Naive thymus-derived CD8-positive, alpha-beta T cell (primary cell): ENCODE measurements around the gene KLHL15. TPM values are rescaled to one million over a fixed set of nuclear protein-coding genes. Genes with fewer than 3 reads are reported as not detected.

ENCODE experiments used
- ATAC-seq, 2 donors: fragments of 150-1000 bp; cut with Tn5 transposase in 1 of 2; sonication (Bioruptor Pico), chemical (Tn5 transposase) in 1 of 2; 1 replicate in 1 of 2; 2 replicates in 1 of 2; pipeline ENCODE4 v1.10.0; 2021; ENCODE audit warnings: mild to moderate bottlenecking in 2 of 2, moderate library complexity in 2 of 2
- POLR2A ChIA-PET: fragments of 350-600 bp; sonication (Branson Sonifier 250); formaldehyde crosslinking; loops from one replicate; lab custom pipeline; 2021; ENCODE audit warnings: antibody characterized with exemption; lab: Charles Lee
- DNase-seq, 10 donors: peaks; one replicate each; pipeline versions ENCODE4 v3.0.0 to v3.0.0-alpha.2; 2020 to 2022
- H3K27ac Mint-ChIP-seq, 10 donors: one replicate each; pipeline ENCODE4 v1.8.0; 2020 to 2022; ENCODE audit warnings: mild to moderate bottlenecking in 10 of 10, mixed read lengths in 10 of 10, moderate library complexity in 4 of 10, inconsistent platforms in 1 of 10
- H3K27me3 Mint-ChIP-seq, 5 donors: one replicate each; pipeline ENCODE4 v1.8.0; 2021 to 2022; ENCODE audit warnings: mixed read lengths in 5 of 5
- H3K36me3 Mint-ChIP-seq, 3 donors: one replicate each; pipeline ENCODE4 v1.8.0; 2020 to 2022; ENCODE audit warnings: mixed read lengths in 3 of 3, mild to moderate bottlenecking in 2 of 3, inconsistent platforms in 1 of 3
- H3K4me1 Mint-ChIP-seq, 4 donors: one replicate each; pipeline ENCODE4 v1.8.0; 2021 to 2022; ENCODE audit warnings: mixed read lengths in 4 of 4
- H3K4me3 Mint-ChIP-seq, 10 donors: one replicate each; pipeline ENCODE4 v1.8.0; 2020 to 2022; ENCODE audit warnings: mild to moderate bottlenecking in 10 of 10, mixed read lengths in 10 of 10, moderate library complexity in 6 of 10, inconsistent platforms in 1 of 10
- H3K9me3 Mint-ChIP-seq, 9 donors: one replicate each; pipeline ENCODE4 v1.8.0; 2020 to 2022; ENCODE audit warnings: mixed read lengths in 9 of 9, mild to moderate bottlenecking in 3 of 9, inconsistent platforms in 1 of 9, moderate library complexity in 1 of 9
- polyA plus RNA-seq, 3 donors: library from polyadenylated mRNA; unstranded; fragments of 300-500 nt; fragmentation: Illumina TruSeq; gene quantifications; one replicate each; pipeline ENCODE4 v1.2.3, GENCODE V29; 2021
- total RNA-seq, 8 experiments: library from RNA in 2 of 8; stranded (reverse) in 2 of 8; gene quantifications; one replicate each; pipeline ENCODE4 v1.2.3 and lab custom pipeline; 2021 to 2026

KLHL15 gene
- total and polyA plus RNA-seq, 5 experiments from 2014 or later: 1.8 to 8.9 (median 2.7) TPM

DNA sequence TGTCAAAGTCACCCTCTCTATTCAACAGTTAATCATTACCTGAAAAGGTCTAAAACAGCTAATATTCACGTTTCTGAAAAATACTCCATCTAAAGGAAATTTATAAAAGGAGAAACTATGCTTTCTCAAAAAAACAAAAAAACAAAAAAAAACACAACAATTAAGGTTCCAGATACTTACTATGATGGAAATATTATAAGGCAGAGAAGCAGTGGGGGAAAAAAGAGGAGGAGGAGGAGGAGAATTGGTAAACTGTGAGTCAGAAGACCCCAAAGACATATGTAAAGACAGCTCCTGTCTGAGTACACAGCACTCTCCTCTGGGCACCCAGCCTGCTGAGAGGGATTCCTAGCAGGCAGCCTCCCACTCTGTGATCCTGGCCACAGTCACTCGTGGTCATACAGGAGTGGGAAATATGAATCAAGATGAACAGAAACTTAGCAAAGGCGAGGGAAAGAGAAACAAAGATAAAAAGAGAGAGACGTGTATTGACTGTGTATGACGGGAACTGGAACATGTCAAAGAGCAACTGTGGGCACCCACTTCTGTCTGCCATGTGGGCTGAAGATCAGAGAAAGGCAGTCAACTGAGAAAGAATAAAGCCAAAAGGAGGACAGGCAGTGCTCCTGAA lies 12.5 kb downstream of the KLHL15 start:
- ATAC-seq: peak; percentile 81 to 82
- Mint-ChIP-seq H3K9me3 (no peaks in the 10 kb centered on the region), H3K36me3 (peaks cover 4 to 15% (median 10%) of the 10 kb centered on the region in 3 donors), H3K27ac (peak overlapping the region; percentile 73 to 98 (median 91)), H3K4me1 (peaks cover 18 to 38% (median 31%) of the 10 kb centered on the region in 4 donors), H3K27me3 (no peaks in the 10 kb centered on the region), H3K4me3 (peak overlapping the region; percentile 62 to 85 (median 78))
- DNase-seq: peak in 4 of 10 donors; percentile 15 to 44 (median 36)
- POLR2A ChIA-PET: interaction anchor here (0.8 kb wide), 1 partner anchor 40 kb away, joined by 3 read pairs; the partner anchor contains the start of gene EIF2S3

DNA sequence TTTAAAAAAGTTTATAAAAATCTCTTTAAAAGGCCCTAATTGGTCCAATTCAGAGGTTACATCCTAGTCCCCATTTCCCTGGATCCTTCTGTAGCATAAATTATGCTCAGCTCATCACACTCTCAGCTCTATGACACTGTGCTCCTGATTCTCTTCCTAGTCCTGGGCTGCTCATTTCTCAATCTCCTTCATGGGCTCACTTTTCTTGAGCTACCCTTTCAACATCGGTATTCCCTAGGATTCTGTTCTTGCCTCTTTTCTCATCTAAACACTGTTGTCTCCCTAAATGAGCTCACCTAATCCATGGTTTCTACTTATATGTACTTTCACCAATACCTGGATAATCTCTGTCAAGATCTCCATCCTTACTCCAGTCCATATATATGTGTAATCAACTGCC lies 14.7 kb downstream of the KLHL15 start:
- Mint-ChIP-seq H3K27ac (peak overlapping the region in 2 of 10 donors; percentile 7 to 22), H3K27me3 (no peaks in the 10 kb centered on the region), H3K4me1 (peaks cover 20 to 42% (median 38%) of the 10 kb centered on the region in 4 donors), H3K9me3 (no peaks in the 10 kb centered on the region), H3K36me3 (peaks cover 3 to 15% (median 10%) of the 10 kb centered on the region in 3 donors), H3K4me3 (peak overlapping the region in 1 of 10 donors; percentile 23)
- POLR2A ChIA-PET: interaction anchor here (1.5 kb wide), 1 partner anchor 13 kb away, joined by 4 read pairs; no protein-coding TSS in a partner anchor
- DNase-seq: no peak
- ATAC-seq: no peak

DNA sequence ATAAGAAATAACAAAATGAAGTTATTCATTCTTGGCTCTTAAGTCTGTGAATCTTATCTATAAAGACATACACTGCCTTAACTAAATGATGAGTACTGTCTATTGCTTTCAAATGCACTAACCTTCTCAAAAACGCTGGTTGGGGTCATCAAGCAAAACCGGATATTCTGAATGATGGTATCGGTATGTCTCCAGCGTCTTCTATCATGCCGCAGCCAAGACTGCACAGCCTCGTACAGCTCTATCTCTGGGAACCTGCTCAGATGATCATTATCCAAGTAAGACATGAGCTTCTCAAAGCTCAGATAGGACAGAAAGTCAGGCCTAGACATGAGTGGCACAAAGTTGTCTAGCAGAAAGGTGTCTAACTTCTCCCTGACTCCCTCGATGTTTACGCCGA lies 21.1 kb downstream of the KLHL15 start:
- no peak overlapping the region for H3K27ac Mint-ChIP-seq

DNA sequence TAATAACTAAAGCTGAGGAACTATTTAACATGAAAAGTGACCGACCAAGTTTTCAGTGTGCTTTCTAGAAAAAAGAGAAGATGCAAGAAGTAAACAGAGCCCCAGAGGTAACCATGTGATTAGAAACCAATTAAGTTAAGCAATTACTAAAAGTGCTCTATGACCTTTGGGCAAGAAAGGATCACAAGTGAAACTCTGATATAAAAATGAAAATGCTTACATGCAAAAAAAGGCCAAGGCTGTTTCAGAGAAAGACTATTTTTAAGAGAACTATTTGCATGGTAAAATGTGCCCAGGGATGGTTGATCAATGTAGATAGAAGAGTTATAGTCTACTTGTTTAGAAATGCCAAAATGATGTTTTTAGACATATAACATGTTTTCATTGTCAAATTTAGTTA lies 22.0 kb downstream of the KLHL15 start:
- POLR2A ChIA-PET: no interaction called here
- Mint-ChIP-seq H3K27ac (peak overlapping the region in 1 of 10 donors; percentile 6), H3K36me3 (peaks cover 0 to 37% (median 2%) of the 10 kb centered on the region in 3 donors), H3K4me3 (no peak overlapping the region), H3K9me3 (no peaks in the 10 kb centered on the region), H3K4me1 (peaks cover 6 to 22% (median 19%) of the 10 kb centered on the region in 4 donors), H3K27me3 (no peaks in the 10 kb centered on the region)
- no peak for ATAC-seq
- no peak for DNase-seq

More for the DNA sequence above, 21.1 kb downstream of the KLHL15 start:
- H3K36me3 Mint-ChIP-seq: peaks cover 2 to 37% (median 5%) of the 10 kb centered on the region in 3 donors
- no peaks in the 10 kb centered on the region for H3K27me3 Mint-ChIP-seq
- H3K4me1 Mint-ChIP-seq: peaks cover 10 to 30% (median 26%) of the 10 kb centered on the region in 4 donors
- DNase-seq: no peak
- no peaks in the 10 kb centered on the region for H3K9me3 Mint-ChIP-seq
- H3K4me3 Mint-ChIP-seq: no peak overlapping the region
- POLR2A ChIA-PET: no interaction called here
- no peak for ATAC-seq

DNA sequence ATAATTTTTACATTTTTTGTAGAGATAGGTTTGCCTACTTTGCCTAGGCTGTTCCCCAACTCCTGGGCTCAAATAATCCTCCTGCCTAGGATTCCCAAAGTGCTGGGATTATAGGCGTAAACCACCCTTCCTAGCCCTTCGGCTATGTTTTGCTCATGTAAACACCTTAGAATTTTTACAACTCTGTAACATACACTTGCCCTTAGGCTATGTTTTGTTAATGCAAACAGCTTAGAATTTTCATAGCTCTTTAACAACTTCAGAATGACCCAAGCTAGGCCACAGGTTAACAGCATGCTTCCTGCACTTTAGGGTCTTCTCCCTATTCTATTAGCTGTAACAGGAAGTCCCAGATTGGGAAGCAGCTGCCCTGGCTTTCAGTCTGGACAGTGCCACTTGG lies 24.2 kb downstream of the KLHL15 start:
- ATAC-seq (no peak), DNase-seq (no peak)
- no peak overlapping the region for H3K27ac Mint-ChIP-seq
- no peak overlapping the region for H3K4me3 Mint-ChIP-seq
- peaks cover 0 to 43% (median 0%) of the 10 kb centered on the region in 3 donors for H3K36me3 Mint-ChIP-seq
- H3K4me1 Mint-ChIP-seq: peaks cover 1 to 14% (median 9%) of the 10 kb centered on the region in 4 donors
- no peaks in the 10 kb centered on the region for H3K9me3 Mint-ChIP-seq
- no peaks in the 10 kb centered on the region for H3K27me3 Mint-ChIP-seq
- POLR2A ChIA-PET: no interaction called here

DNA sequence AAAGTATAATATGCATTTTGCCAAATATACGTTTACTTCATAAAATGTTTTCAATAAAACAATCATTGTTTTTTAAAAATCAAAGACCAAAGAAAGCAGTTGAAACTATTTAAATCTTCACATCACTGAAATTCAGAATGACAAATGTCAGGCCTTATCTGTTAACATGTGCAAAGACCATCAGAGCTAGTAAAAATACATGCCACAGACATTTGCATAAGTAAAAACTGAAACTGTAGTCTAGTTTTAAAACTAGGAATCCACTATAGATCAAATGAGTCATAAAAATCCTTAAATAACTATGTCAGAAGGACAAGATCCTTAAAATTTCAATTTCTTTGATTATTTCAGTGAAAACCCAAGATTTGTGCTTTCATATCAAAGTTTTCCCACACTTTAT lies 24.8 kb downstream of the KLHL15 start:
- ATAC-seq: no peak
- POLR2A ChIA-PET: no interaction called here
- H3K4me3 Mint-ChIP-seq: no peak overlapping the region
- no peaks in the 10 kb centered on the region for H3K27me3 Mint-ChIP-seq
- peaks cover 0 to 43% (median 0%) of the 10 kb centered on the region in 3 donors for H3K36me3 Mint-ChIP-seq
- H3K4me1 Mint-ChIP-seq: peaks cover 1 to 13% (median 9%) of the 10 kb centered on the region in 4 donors
- H3K27ac Mint-ChIP-seq: no peak overlapping the region
- no peaks in the 10 kb centered on the region for H3K9me3 Mint-ChIP-seq
- DNase-seq: no peak

DNA sequence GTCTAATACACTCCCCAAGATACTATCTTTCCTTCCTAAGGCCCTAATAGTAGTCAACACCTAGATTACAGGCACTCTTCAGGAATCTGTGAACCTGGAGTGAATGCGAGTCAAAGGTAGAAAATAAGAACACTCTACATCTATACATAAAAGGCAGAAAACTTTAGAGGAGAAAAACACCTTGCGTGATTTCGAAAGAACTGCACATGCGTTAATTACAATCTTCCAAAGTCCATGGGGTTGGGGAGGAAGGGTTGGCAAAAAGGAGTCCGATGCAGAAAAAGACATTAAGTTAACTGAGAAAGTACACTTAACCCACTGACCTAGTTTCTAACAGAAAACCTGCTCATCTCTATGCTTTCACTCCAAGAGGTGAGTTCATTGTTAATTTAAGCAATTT lies 27.3 kb downstream of the KLHL15 start:
- no peak for ATAC-seq
- H3K27ac Mint-ChIP-seq: no peak overlapping the region
- no peaks in the 10 kb centered on the region for H3K27me3 Mint-ChIP-seq
- H3K9me3 Mint-ChIP-seq: no peaks in the 10 kb centered on the region
- DNase-seq: no peak
- H3K36me3 Mint-ChIP-seq: peaks cover 0 to 35% (median 4%) of the 10 kb centered on the region in 3 donors
- POLR2A ChIA-PET: no interaction called here
- H3K4me1 Mint-ChIP-seq: peaks cover 1 to 10% (median 7%) of the 10 kb centered on the region in 4 donors
- H3K4me3 Mint-ChIP-seq: no peak overlapping the region

DNA sequence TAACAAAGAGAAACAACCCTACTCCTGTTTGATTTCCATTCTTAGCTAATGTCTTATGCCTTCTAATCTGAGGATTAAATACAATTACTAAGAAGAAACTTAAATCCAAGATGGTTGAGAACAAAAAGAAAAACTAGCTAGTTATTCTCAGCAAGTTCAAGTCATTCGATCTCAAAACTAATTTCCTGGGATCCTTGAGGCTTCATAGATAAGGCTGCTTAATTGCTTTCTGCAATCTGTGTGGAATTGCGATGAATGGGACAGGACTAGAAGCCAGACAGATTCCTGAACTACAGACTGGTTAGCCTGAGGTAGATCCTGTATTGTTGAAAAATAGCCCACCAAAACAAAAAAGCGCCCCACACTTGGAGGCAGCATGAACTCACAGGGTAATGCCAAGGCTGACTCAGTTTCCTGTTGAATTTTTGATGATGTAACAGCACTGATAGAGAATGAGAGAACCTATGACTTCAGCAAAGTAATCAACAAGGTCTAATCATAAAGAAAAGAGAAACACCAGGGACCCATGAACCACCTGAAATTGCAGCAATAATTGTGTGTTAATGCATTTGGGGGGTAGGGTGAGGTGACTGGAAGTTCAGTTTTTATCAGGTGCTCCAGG lies 33.9 kb downstream of the KLHL15 start:
- POLR2A ChIA-PET: interaction anchor here (0.6 kb wide), 1 partner anchor 76 kb away, joined by 5 read pairs; no protein-coding TSS in a partner anchor
- H3K27me3 Mint-ChIP-seq: no peaks in the 10 kb centered on the region
- peaks cover 7 to 17% (median 12%) of the 10 kb centered on the region in 4 donors for H3K4me1 Mint-ChIP-seq
- DNase-seq (no peak), ATAC-seq (no peak)
- H3K9me3 Mint-ChIP-seq: no peaks in the 10 kb centered on the region
- no peak overlapping the region for H3K4me3 Mint-ChIP-seq
- H3K36me3 Mint-ChIP-seq: peaks cover 0 to 43% (median 10%) of the 10 kb centered on the region in 3 donors
- H3K27ac Mint-ChIP-seq: no peak overlapping the region

DNA sequence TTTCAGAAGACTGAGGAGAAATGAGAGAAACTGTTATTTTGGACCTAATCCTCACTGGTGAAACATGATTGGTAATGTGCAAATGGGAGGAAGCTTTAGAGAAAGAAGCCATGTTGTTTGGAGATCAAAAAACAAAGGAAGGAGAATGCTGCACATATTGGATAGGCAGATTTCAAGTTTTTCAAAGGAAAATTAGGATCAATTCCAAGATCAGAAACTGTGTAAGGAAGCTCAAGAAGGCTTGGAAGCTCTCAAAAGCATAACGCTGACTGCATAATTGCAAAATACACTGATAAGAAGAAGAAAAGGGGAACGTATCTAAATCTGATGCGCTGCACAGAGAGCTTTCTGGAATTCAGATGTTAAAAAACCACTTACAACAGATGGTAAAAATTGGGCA lies 34.6 kb downstream of the KLHL15 start:
- Mint-ChIP-seq H3K27me3 (no peaks in the 10 kb centered on the region), H3K36me3 (peaks cover 0 to 50% (median 13%) of the 10 kb centered on the region in 3 donors), H3K27ac (peak overlapping the region in 1 of 10 donors; percentile 74), H3K9me3 (no peaks in the 10 kb centered on the region), H3K4me3 (no peak overlapping the region), H3K4me1 (peaks cover 7 to 17% (median 12%) of the 10 kb centered on the region in 4 donors)
- ATAC-seq (no peak), DNase-seq (no peak)
- POLR2A ChIA-PET: no interaction called here

DNA sequence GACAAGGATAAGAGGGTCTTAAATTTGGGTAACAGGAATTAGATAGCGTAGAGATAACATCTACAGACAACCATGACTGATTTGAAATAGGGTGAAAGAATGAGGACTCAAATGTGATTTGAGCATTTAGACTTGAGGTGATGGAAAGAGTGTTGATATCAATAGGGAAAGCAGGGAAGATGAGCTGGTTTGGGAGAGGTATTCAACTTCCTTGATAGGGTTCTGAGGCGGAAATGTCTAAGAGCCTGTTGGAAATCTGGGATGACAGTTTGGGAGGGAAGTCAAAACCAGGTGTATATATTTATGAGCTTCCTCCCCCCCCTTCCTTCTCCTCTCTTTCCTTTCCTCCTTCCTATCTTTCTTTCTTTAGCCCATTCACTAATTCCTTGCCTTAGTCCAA lies 36.5 kb downstream of the KLHL15 start:
- POLR2A ChIA-PET: no interaction called here
- Mint-ChIP-seq H3K36me3 (peaks cover 0 to 55% (median 9%) of the 10 kb centered on the region in 3 donors), H3K27me3 (no peaks in the 10 kb centered on the region), H3K4me3 (no peak overlapping the region), H3K27ac (peak overlapping the region in 1 of 10 donors; percentile 15), H3K4me1 (peaks cover 7 to 17% (median 11%) of the 10 kb centered on the region in 4 donors), H3K9me3 (no peaks in the 10 kb centered on the region)
- no peak for DNase-seq
- no peak for ATAC-seq

DNA sequence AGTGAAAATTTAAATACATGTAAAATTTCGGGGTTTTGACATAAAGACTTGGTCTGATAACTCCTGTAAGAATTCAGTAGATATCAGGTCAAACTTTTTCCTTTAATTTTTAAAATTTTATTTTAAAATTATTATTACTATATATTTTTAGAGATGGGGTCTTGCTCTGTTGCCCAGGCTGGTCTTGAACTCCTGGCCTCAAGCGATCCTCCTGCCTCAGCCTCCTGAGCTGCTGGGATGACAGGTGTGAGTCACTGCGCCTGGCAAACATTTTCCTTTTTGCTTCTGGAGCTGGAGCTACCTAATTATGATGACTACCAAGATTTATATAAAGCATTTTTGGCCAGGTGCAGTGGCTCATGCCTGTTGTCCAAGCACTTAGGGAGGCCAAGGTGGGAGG lies 37.3 kb downstream of the KLHL15 start:
- Mint-ChIP-seq H3K4me3 (no peak overlapping the region), H3K9me3 (no peaks in the 10 kb centered on the region), H3K36me3 (peaks cover 0 to 57% (median 9%) of the 10 kb centered on the region in 3 donors), H3K4me1 (peaks cover 7 to 15% (median 9%) of the 10 kb centered on the region in 4 donors), H3K27ac (peak overlapping the region in 1 of 10 donors; percentile 56), H3K27me3 (no peaks in the 10 kb centered on the region)
- POLR2A ChIA-PET: no interaction called here
- DNase-seq: no peak
- no peak for ATAC-seq

DNA sequence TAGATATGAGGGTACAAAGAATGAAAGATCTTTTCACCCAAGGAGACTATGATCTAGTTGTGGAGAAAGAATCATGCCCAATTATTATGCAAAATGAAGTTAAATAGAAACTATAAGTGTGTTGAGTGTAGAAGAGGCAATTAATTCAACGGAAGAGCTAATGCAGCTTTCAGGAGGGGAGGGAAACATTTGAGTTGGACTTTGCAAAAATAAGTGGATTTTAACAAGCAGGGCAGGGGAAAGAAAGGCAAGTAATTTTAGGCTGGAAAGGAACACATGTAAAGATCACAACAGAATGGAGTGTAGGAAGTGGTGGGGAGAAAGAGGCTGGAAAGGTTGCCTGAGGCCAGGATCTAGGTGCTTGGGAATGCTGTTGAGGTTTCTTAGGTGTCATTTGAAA lies 44.1 kb downstream of the KLHL15 start:
- POLR2A ChIA-PET: no interaction called here
- no peaks in the 10 kb centered on the region for H3K27me3 Mint-ChIP-seq
- H3K9me3 Mint-ChIP-seq: no peaks in the 10 kb centered on the region
- H3K4me3 Mint-ChIP-seq: no peak overlapping the region
- peak overlapping the region in 3 of 10 donors; percentile 11 to 54 (median 44) for H3K27ac Mint-ChIP-seq
- peaks cover 0 to 7% (median 2%) of the 10 kb centered on the region in 4 donors for H3K4me1 Mint-ChIP-seq
- peaks cover 0 to 36% (median 4%) of the 10 kb centered on the region in 3 donors for H3K36me3 Mint-ChIP-seq
- DNase-seq (no peak), ATAC-seq (no peak)

DNA sequence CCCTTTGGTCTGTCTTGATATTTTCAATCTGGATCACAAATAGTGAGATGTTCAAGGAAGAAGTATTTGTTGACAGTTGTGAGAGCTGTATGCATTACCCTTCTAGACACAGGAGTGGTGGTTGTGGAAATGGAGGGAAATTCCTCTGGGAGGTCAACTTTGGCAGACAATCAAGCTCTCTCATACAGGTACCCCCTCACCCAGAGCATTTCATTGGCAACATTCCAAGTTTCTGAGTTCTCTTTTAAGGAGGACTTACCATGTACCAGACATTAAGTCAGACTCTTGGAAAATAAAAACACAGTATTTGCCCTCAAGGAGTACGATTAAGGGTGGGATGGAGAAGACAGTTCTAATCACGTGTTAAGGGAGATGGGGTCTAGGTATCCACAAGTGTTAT lies 45.3 kb downstream of the KLHL15 start:
- no peak for DNase-seq
- no peak for ATAC-seq
- Mint-ChIP-seq H3K27me3 (no peaks in the 10 kb centered on the region), H3K4me3 (no peak overlapping the region), H3K27ac (peak overlapping the region in 2 of 10 donors; percentile 35 to 82), H3K9me3 (no peaks in the 10 kb centered on the region), H3K4me1 (peaks cover 0 to 7% (median 2%) of the 10 kb centered on the region in 4 donors), H3K36me3 (peaks cover 0 to 26% (median 3%) of the 10 kb centered on the region in 3 donors)
- POLR2A ChIA-PET: interaction anchor here (0.7 kb wide), 1 partner anchor 200 kb away, joined by 4 read pairs; no protein-coding TSS in a partner anchor
